HEK293 (cell line): ENCODE measurements around the gene ARFGAP1.

ENCODE experiments used
- CTCF ChIA-PET: fragments of 350-600 bp; formaldehyde crosslinking; extraction: SDS; loops from one replicate; lab custom pipeline; 2021; ENCODE audit warnings: antibody characterized with exemption; lab: Yijun Ruan, JAX
- POLR2A ChIA-PET: fragments of 300-600 bp; formaldehyde crosslinking; extraction: SDS; loops from one replicate; lab custom pipeline; 2020; ENCODE audit warnings: antibody characterized with exemption, inconsistent platforms; lab: Yijun Ruan, JAX
- H3K27ac ChIP-seq: fragments of 200-500 bp; sonication (Bioruptor generic); 2 replicates; pipeline ENCODE4 v1.5.1; 2014; ENCODE audit warnings: low read depth, low read length, control low read depth, inconsistent platforms; ENCODE audit errors: extremely low read depth
- H3K36me3 ChIP-seq, 2 experiments: fragments of 200-500 bp in 1 of 2; sonication (Bioruptor generic) in 1 of 2; 1 replicate in 1 of 2; 2 replicates in 1 of 2; pipeline ENCODE4 v1.5.1; 2014 to 2017; ENCODE audit warnings: inconsistent platforms in 2 of 2, low read length in 2 of 2; ENCODE audit not compliant: control insufficient read depth in 2 of 2, insufficient read depth in 1 of 2
- H3K4me1 ChIP-seq: fragments of 200-500 bp; sonication (Bioruptor generic); 2 replicates; pipeline ENCODE4 v1.5.1; 2014; ENCODE audit warnings: mild to moderate bottlenecking, low read length, inconsistent platforms; ENCODE audit not compliant: control insufficient read depth, insufficient read depth
- H3K4me3 ChIP-seq: 2 replicates; pipeline ENCODE4 v1.5.1; 2011; ENCODE audit warnings: low read depth, mild to moderate bottlenecking, control low read depth, low read length, moderate library complexity
- H3K9me3 ChIP-seq: fragments of 200-500 bp; sonication (Bioruptor generic); 2 replicates; pipeline ENCODE4 v1.5.1; 2014; ENCODE audit warnings: low read depth, low read length, inconsistent platforms; ENCODE audit not compliant: control insufficient read depth, insufficient read depth
- BCL11A ChIP-seq: fragments of 450-650 bp; formaldehyde crosslinking; IDR thresholded peaks from 2 replicates; pipeline ENCODE4 v1.5.1; 2016; ENCODE audit warnings: low read depth, missing biosample characterization, missing genetic modification characterization
- CTCF ChIP-seq: fragments of 450-650 bp; formaldehyde crosslinking; IDR thresholded peaks from 2 replicates; pipeline ENCODE4 v1.5.1; 2016; ENCODE audit warnings: missing biosample characterization, missing genetic modification characterization
- FEZF1 ChIP-seq: fragments of 450-650 bp; formaldehyde crosslinking; IDR thresholded peaks from 2 replicates; pipeline ENCODE4 v1.5.1; 2016; ENCODE audit warnings: missing biosample characterization, missing genetic modification characterization
- HOXA7 ChIP-seq: sonication (generic); formaldehyde crosslinking; IDR thresholded peaks from 2 replicates; pipeline ENCODE4 v1.8.1; 2022; ENCODE audit warnings: missing genetic modification reagents, borderline replicate concordance
- KLF1 ChIP-seq: fragments of 450-650 bp; formaldehyde crosslinking; IDR thresholded peaks from 2 replicates; pipeline ENCODE4 v1.5.1; 2016; ENCODE audit warnings: missing biosample characterization, missing genetic modification characterization
- MEIS1 ChIP-seq: sonication (generic); formaldehyde crosslinking; IDR thresholded peaks from 2 replicates; pipeline ENCODE4 v1.8.1; 2022; ENCODE audit warnings: missing genetic modification reagents, mild to moderate bottlenecking, borderline replicate concordance
- MYNN ChIP-seq: fragments of 450-650 bp; formaldehyde crosslinking; IDR thresholded peaks from 2 replicates; pipeline ENCODE4 v1.5.1; 2016; ENCODE audit warnings: missing biosample characterization, missing genetic modification characterization, borderline replicate concordance
- PRDM10 ChIP-seq: fragments of 450-650 bp; formaldehyde crosslinking; IDR thresholded peaks from 2 replicates; pipeline ENCODE4 v1.5.1; 2016; ENCODE audit warnings: missing biosample characterization, missing genetic modification characterization
- ZNF132 ChIP-seq: fragments of 450-650 bp; formaldehyde crosslinking; IDR thresholded peaks from 2 replicates; pipeline ENCODE4 v1.5.1; 2017; ENCODE audit warnings: missing biosample characterization, missing genetic modification characterization, borderline replicate concordance
- ZNF174 ChIP-seq: fragments of 450-650 bp; formaldehyde crosslinking; IDR thresholded peaks from 2 replicates; pipeline ENCODE4 v1.5.0; 2017; ENCODE audit warnings: missing biosample characterization, mild to moderate bottlenecking, missing genetic modification characterization
- ZNF211 ChIP-seq: fragments of 450-650 bp; formaldehyde crosslinking; IDR thresholded peaks from 2 replicates; pipeline ENCODE4 v1.5.1; 2016; ENCODE audit warnings: low read depth, missing biosample characterization, missing genetic modification characterization
- ZNF335 ChIP-seq: fragments of 450-650 bp; formaldehyde crosslinking; conservative IDR thresholded peaks from 2 replicates; pipeline ENCODE4 v1.5.1; 2016; ENCODE audit warnings: missing biosample characterization, missing genetic modification characterization
- ZNF398 ChIP-seq: fragments of 450-650 bp; formaldehyde crosslinking; IDR thresholded peaks from 2 replicates; pipeline ENCODE4 v1.5.1; 2017; ENCODE audit warnings: missing biosample characterization, missing genetic modification characterization
- ZNF488 ChIP-seq: fragments of 450-650 bp; formaldehyde crosslinking; IDR thresholded peaks from 2 replicates; pipeline ENCODE4 v1.5.1; 2016; ENCODE audit warnings: missing biosample characterization, missing genetic modification characterization
- ZNF596 ChIP-seq: fragments of 450-650 bp; IDR thresholded peaks from 2 replicates; pipeline ENCODE4 v1.5.0; 2018; ENCODE audit warnings: missing biosample characterization, mild to moderate bottlenecking, missing genetic modification characterization, moderate library complexity
- ZNF701 ChIP-seq: fragments of 450-650 bp; formaldehyde crosslinking; IDR thresholded peaks from 2 replicates; pipeline ENCODE4 v1.5.1; 2016; ENCODE audit warnings: missing biosample characterization, missing genetic modification characterization
- ZNF707 ChIP-seq: fragments of 450-650 bp; formaldehyde crosslinking; IDR thresholded peaks from 2 replicates; pipeline ENCODE4 v1.5.1; 2016; ENCODE audit warnings: missing biosample characterization, missing genetic modification characterization
- ZNF76 ChIP-seq: fragments of 450-650 bp; formaldehyde crosslinking; IDR thresholded peaks from 2 replicates; pipeline ENCODE4; 2016; ENCODE audit warnings: low read depth, missing biosample characterization, missing genetic modification characterization, borderline replicate concordance
- ZNF776 ChIP-seq: fragments of 450-650 bp; formaldehyde crosslinking; IDR thresholded peaks from 2 replicates; pipeline ENCODE4 v1.5.0; 2017; ENCODE audit warnings: missing biosample characterization, missing genetic modification characterization, borderline replicate concordance
- ZSCAN30 ChIP-seq: fragments of 450-650 bp; IDR thresholded peaks from 2 replicates; pipeline ENCODE4 v1.5.1; 2018; ENCODE audit warnings: missing biosample characterization, mild to moderate bottlenecking, missing genetic modification characterization, moderate library complexity
- ZXDB ChIP-seq: fragments of 450-650 bp; formaldehyde crosslinking; IDR thresholded peaks from 2 replicates; pipeline ENCODE4 v1.5.1; 2016; ENCODE audit warnings: missing biosample characterization, missing genetic modification characterization

The ARFGAP1 gene

GRCh38 chr20:63225082-63225454, 47.5 kb upstream of the ARFGAP1 start:
- no peak overlapping the region for H3K4me3 ChIP-seq
- TF ChIP-seq ZNF707 (tag by site-specific recombination) = no peak
- no peak for TF ChIP-seq ZNF488
- TF ChIP-seq ZNF398 (tag by site-specific recombination) = peak; percentile 64
- 0 out of 2 replicates have a peak, but pooled peaks have one; percentile 3 for TF ChIP-seq ZXDB (tag by site-specific recombination)
- TF ChIP-seq ZSCAN30 (tag by site-specific recombination) = no peak
- peak; percentile 11 for TF ChIP-seq ZNF335 (tag by site-specific recombination)
- no peak for TF ChIP-seq ZNF76
- no peak for TF ChIP-seq KLF1 (tag by site-specific recombination)
- no peak for TF ChIP-seq ZNF132
- TF ChIP-seq ZNF596 (tag by site-specific recombination) = no peak
- peak; percentile 78 for TF ChIP-seq PRDM10 (tag by site-specific recombination)
- TF ChIP-seq HOXA7 (CRISPR knock-in tag) = no peak
- TF ChIP-seq ZNF174 (tag by site-specific recombination) = no peak
- no peak for TF ChIP-seq ZNF701 (tag by site-specific recombination)
- no peak for TF ChIP-seq CTCF (tag by site-specific recombination)
- no peak for TF ChIP-seq MYNN (tag by site-specific recombination)
- TF ChIP-seq ZNF776 (tag by site-specific recombination) = no peak
- no peak for TF ChIP-seq MEIS1 (CRISPR knock-in tag)
- TF ChIP-seq BCL11A = no peak
- peak; percentile 5 for TF ChIP-seq FEZF1 (tag by site-specific recombination)
- no peak for TF ChIP-seq ZNF211 (tag by site-specific recombination)
- H3K4me1 ChIP-seq = peaks cover 4% of the 10 kb centered on the region
- H3K27ac ChIP-seq = no peak overlapping the region
- no peaks in the 10 kb centered on the region for H3K9me3 ChIP-seq
- H3K36me3 ChIP-seq = no peaks in the 10 kb centered on the region
- ChIA-PET POLR2A (interaction anchor here (0.5 to 3.6 kb wide), 4 partner anchors 9 to 403 kb away, joined by 3 to 26 read pairs (median 13); partner anchors contain the start of genes ARFGAP1 and YTHDF1), CTCF (interaction anchor here (0.6 to 5.4 kb wide), 13 partner anchors 10 to 157 kb away, joined by 3 to 85 read pairs (median 37); partner anchors contain the start of genes ARFGAP1, BIRC7, COL20A1 and YTHDF1)
